Sigmoid colon (tissue), 7 donors: Measurements from ENCODE around the gene TYSND1. TPM values are rescaled to one million over a fixed set of nuclear protein-coding genes. Genes with fewer than 3 reads are reported as not detected.

Experiments used
- DNase-seq: peaks from one replicate; pipeline ENCODE4 v3.0.0-alpha.2; 2019
- H3K27ac ChIP-seq, 4 donors: fragments of 200-600 bp; sonication (generic); one replicate each; pipeline ENCODE4 v1.5.1; 2016 to 2019; ENCODE audit warnings: mild to moderate bottlenecking in 1 of 4
- H3K27me3 ChIP-seq, 3 donors: fragments of 200-600 bp; sonication (generic); one replicate each; pipeline ENCODE4 v1.5.1; 2019; ENCODE audit warnings: mild to moderate bottlenecking in 1 of 3
- H3K36me3 ChIP-seq, 4 donors: fragments of 200-600 bp; sonication (generic); one replicate each; pipeline ENCODE4 v1.5.1; 2016 to 2019
- H3K4me1 ChIP-seq, 4 donors: fragments of 200-600 bp; sonication (generic); one replicate each; pipeline ENCODE4 v1.5.1; 2017 to 2019
- H3K4me3 ChIP-seq, 4 donors: fragments of 200-600 bp; sonication (generic); one replicate each; pipeline ENCODE4 v1.5.1; 2017 to 2019; ENCODE audit warnings: mild to moderate bottlenecking in 2 of 4, moderate library complexity in 1 of 4
- H3K9me3 ChIP-seq, 4 donors: fragments of 200-600 bp in 3 of 4; sonication (generic) in 3 of 4; one replicate each; pipeline versions ENCODE4 v1.5.1 to v1.6.1; 2013 to 2019
- CTCF ChIP-seq, 4 experiments: fragments of 450-650 bp in 3 of 4; fragments of 200-600 bp in 1 of 4; IDR thresholded peaks; one replicate each; pipeline ENCODE4 v1.5.1; 2016 to 2019; ENCODE audit warnings: antibody characterized with exemption in 4 of 4, mild to moderate bottlenecking in 3 of 4, moderate library complexity in 2 of 4
- EP300 ChIP-seq, 4 donors: sonication (generic); formaldehyde crosslinking; IDR thresholded peaks; one replicate each; pipeline ENCODE4 v1.6.1; 2017; ENCODE audit warnings: antibody characterized with exemption in 4 of 4
- POLR2A ChIP-seq, 2 donors: fragments of 450-650 bp; IDR thresholded peaks; one replicate each; pipeline ENCODE4 v1.6.1; 2016; ENCODE audit warnings: antibody characterized with exemption in 2 of 2, mild to moderate bottlenecking in 2 of 2, moderate library complexity in 2 of 2
- POLR2AphosphoS5 ChIP-seq, 4 donors: sonication (generic); formaldehyde crosslinking; IDR thresholded peaks; one replicate each; pipeline ENCODE4 v1.6.1; 2017; ENCODE audit warnings: antibody characterized with exemption in 4 of 4
- WGBS, 2 donors: extraction: QIAGEN DNeasy Blood & Tissue Kit; methylation state at CpG; one replicate each; pipeline ENCODE4 v1.1.7; 2013; 5-methylcytosine and 5-hydroxymethylcytosine counted together
- intact Hi-C: fragments of 100-400 bp; cut with DNase I; formaldehyde crosslinking; loops from one replicate; pipeline ENCODE4 v1.15.1; 2023
- polyA plus RNA-seq, 3 donors: library from polyadenylated mRNA; stranded (reverse); fragments of 200-250 nt; gene quantifications; one replicate each; pipeline ENCODE4 v1.2.3, GENCODE V29; 2013
- total RNA-seq, 4 donors: library from RNA; depleted of rRNA; stranded (reverse); fragments of >200 nt; gene quantifications; one replicate each; pipeline ENCODE4 v1.1.0, GENCODE V29; 2016
- donor health status: healthy with polysubstance abuse.
- donor health status: Bipolar disorder and iron deficiency.
- donor health status: healthy.

The TYSND1 gene
- total and polyA plus RNA-seq, 7 donors, result 5.1 to 13.5 (median 8.4) TPM

GRCh38 chr10:70090951-70091350 lies 55.5 kb downstream of the TYSND1 start:
- 85 to 89% methylated on average over 5 of the region's 5 CpGs for WGBS, 2 donors
- Histone ChIP-seq H3K4me3 (no peak overlapping the region), H3K27me3 (no peaks in the 10 kb centered on the region), H3K36me3 (peaks cover 0 to 54% (median 14%) of the 10 kb centered on the region in 4 donors), H3K4me1 (no peaks in the 10 kb centered on the region), H3K27ac (no peak overlapping the region), H3K9me3 (no peaks in the 10 kb centered on the region)
- TF ChIP-seq EP300 (IDR thresholded peaks at IDR 0.05), result no peak
- TF ChIP-seq CTCF (IDR thresholded peaks at IDR 0.05), result no peak
- TF ChIP-seq POLR2A (IDR thresholded peaks at IDR 0.05), result no peak
- no peak for TF ChIP-seq POLR2AphosphoS5 (IDR thresholded peaks at IDR 0.05)
- intact Hi-C loops, result no loop called here
- DNase-seq, result no peak

DNA sequence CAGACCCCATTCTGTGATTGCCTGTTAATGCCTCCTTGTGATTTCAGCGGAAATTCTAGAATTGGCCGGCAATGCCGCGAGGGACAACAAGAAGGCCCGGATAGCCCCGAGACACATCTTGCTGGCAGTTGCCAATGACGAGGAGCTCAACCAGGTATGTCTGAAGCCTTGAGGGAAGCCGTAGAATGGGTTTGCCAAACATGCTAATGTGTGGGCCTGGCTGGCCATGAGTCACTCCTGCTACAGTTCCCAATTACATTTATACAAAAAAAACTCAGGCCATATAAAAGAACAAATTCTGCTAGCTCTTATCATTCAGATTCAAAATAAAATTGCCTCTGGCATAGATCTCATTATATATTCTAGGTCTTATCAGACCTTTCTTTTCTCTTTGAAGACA lies 56.5 kb downstream of the TYSND1 start:
- Histone ChIP-seq H3K4me1 (no peaks in the 10 kb centered on the region), H3K9me3 (no peaks in the 10 kb centered on the region), H3K4me3 (no peak overlapping the region), H3K27ac (no peak overlapping the region), H3K27me3 (no peaks in the 10 kb centered on the region), H3K36me3 (peaks cover 0 to 47% (median 12%) of the 10 kb centered on the region in 4 donors)
- intact Hi-C loops, result no loop called here
- no peak for TF ChIP-seq EP300 (IDR thresholded peaks at IDR 0.05)
- no peak for TF ChIP-seq POLR2A (IDR thresholded peaks at IDR 0.05)
- no peak for TF ChIP-seq CTCF (IDR thresholded peaks at IDR 0.05)
- TF ChIP-seq POLR2AphosphoS5 (IDR thresholded peaks at IDR 0.05), result no peak
- DNase-seq, result no peak
- 97% methylated on average over 8 of the region's 8 CpGs for WGBS, 2 donors

DNA sequence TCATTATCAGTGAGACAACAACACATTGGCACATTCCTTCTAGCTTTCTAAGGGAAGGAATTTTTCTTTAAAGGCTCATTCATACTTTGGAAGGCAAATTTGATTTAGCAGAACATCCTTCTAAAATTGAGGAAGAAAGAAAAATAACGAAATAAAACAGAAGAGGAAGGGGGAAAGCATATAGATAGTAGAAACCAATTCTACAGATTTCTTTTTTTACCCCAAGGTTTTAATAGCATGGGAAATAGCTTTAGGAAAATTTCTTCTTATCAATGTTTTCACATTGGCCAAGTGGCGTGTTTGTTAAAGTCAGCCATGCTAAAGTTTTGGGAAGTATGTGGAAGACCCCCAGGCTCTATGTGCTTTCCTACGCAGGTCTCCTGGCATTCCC lies 58.2 kb downstream of the TYSND1 start:
- no peaks in the 10 kb centered on the region for H3K27me3 ChIP-seq
- H3K9me3 ChIP-seq, result no peaks in the 10 kb centered on the region
- intact Hi-C loops, result no loop called here
- H3K4me1 ChIP-seq, result no peaks in the 10 kb centered on the region
- no peak overlapping the region for H3K4me3 ChIP-seq
- 88 to 90% methylated on average over 3 of the region's 3 CpGs for WGBS, 2 donors
- no peak overlapping the region for H3K27ac ChIP-seq
- no peak for TF ChIP-seq EP300 (IDR thresholded peaks at IDR 0.05)
- no peak for TF ChIP-seq POLR2AphosphoS5 (IDR thresholded peaks at IDR 0.05)
- no peak for TF ChIP-seq POLR2A (IDR thresholded peaks at IDR 0.05)
- TF ChIP-seq CTCF (IDR thresholded peaks at IDR 0.05), result no peak
- DNase-seq, result no peak
- peaks cover 0 to 33% (median 7%) of the 10 kb centered on the region in 4 donors for H3K36me3 ChIP-seq

Other genes with a start within 250 kb of the TYSND1 start
- gene MACROH2A2, start 93.9 kb downstream of the TYSND1 start, total RNA-seq, result 10 to 100 TPM in 3 of 4 donors, 1 to 10 TPM in 1; 6.4 to 19.4 (median 12.6) TPM
- 10 to 100 TPM in 1 of 3 donors, 1 to 10 TPM in 2; 4.8 to 16.4 (median 6.0) TPM for gene MACROH2A2, start 93.9 kb downstream of the TYSND1 start, polyA plus RNA-seq
- 10 to 100 TPM; 10.2 to 11.7 (median 10.8) TPM for gene AIFM2, start 13.9 kb downstream of the TYSND1 start, total RNA-seq
- 10 to 100 TPM; 14.4 to 26.8 (median 26.4) TPM for gene AIFM2, start 13.9 kb downstream of the TYSND1 start, polyA plus RNA-seq
- gene SAR1A, start 23.8 kb upstream of the TYSND1 start, total RNA-seq, result 10 to 100 TPM; 67.0 to 86.6 (median 78.6) TPM
- 10 to 100 TPM; 16.2 to 37.5 (median 19.4) TPM for gene SAR1A, start 23.8 kb upstream of the TYSND1 start, polyA plus RNA-seq
- gene PPA1, start 86.7 kb upstream of the TYSND1 start, total RNA-seq, result 10 to 100 TPM; 51.2 to 99.5 (median 70.6) TPM
- 100 to 1,000 TPM; 179 to 273 (median 179) TPM for gene PPA1, start 86.7 kb upstream of the TYSND1 start, polyA plus RNA-seq
- under 1 TPM in 2 of 4 donors, not detected in 2; under 0.01 TPM for gene NPFFR1, start 137.3 kb upstream of the TYSND1 start, total RNA-seq
- gene NPFFR1, start 137.3 kb upstream of the TYSND1 start, polyA plus RNA-seq, result under 1 TPM in 1 of 3 donors, not detected in 2; 0.44 TPM
- 10 to 100 TPM in 3 of 4 donors, 1 to 10 TPM in 1; 9.9 to 22.4 (median 18.7) TPM for gene LRRC20, start 235.9 kb upstream of the TYSND1 start, total RNA-seq
- gene LRRC20, start 235.9 kb upstream of the TYSND1 start, polyA plus RNA-seq, result 10 to 100 TPM in 1 of 3 donors, 1 to 10 TPM in 2; 1.2 to 12.2 (median 3.2) TPM